Right renal pelvis (tissue), 4 donors: ENCODE data around the gene NGF. TPM values are rescaled to one million over a fixed set of nuclear protein-coding genes. Genes with fewer than 3 reads are reported as not detected.

Source experiments
- DNase-seq, 4 donors: peaks; one replicate each; pipeline ENCODE4 v3.0.0-alpha.2; 2013; ENCODE audit warnings: low read depth in 4 of 4, low spot score in 3 of 4, missing footprints in 1 of 4
- polyA plus RNA-seq, 4 donors: library from polyadenylated mRNA; unstranded; fragments of 120-200 nt; gene quantifications; one replicate each; pipeline ENCODE4 v1.2.1, GENCODE V29; 2013; ENCODE audit not compliant: insufficient read length in 4 of 4

Gene NGF
- polyA plus RNA-seq, 4 donors = 1.7 to 2.9 (median 2.4) TPM

DNA sequence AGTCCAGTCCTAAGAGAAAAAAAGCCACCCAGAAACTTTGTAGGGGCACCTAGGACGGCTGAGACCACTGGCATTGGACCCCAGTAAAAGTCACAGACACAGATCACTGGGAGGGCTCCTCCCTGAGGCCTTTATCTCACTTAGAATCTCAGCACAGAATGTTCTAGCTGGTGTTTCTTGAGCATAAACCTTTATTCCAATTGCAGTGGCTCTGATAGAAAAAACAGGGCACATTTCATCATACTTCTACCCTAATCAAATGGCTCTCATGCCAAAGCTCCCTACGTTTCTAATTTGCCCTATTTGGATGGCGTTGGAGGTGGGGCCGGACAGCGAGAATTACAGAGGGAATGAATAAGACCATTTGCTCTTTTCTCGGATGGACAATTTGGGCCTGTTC is 53.8 kb downstream of the NGF start:
- no peak for DNase-seq

DNA sequence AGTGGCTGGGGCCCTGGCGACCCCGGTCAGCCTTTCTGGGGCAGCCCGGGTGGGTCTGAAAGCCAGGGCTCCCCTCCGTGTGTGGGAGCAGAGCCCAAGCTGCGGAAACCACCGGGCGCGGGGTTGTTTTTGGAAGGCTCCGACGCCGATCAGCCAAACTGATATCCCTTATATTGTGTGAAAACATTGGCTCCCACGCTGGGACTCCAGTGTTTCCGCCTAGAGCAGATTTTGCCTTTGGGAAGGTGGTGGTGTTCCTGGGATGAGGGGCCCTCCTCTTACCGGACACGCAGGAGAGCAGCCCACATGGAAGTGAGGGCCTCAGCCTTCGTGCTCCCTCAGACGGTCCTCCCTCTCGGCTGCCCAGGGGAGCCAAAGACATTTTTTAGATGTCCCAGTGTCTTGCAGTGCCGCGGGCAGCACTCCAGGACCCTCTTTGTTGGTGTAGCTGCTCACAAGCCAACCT is 54.3 kb downstream of the NGF start:
- DNase-seq = no peak

DNA sequence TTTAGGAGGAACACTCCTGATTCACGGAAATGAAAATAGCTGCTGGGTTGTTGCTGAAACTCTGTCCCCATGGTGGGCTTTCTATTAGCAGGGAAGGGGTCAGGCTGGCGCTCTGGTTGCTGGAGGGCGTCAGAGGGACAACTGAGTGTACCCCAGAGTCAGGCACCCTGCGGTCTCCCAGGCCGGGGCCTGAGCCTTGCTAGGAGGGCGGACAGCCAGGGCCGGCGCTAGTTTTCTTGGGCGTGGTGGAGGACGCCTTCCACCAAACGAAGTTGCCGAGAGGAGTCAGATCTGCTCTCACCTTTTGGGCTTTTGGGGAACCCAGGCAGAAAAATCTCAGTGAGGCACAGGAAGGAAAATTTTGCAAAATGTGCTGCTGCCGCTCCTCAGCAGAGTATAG is 54.8 kb downstream of the NGF start:
- DNase-seq = no peak

DNA sequence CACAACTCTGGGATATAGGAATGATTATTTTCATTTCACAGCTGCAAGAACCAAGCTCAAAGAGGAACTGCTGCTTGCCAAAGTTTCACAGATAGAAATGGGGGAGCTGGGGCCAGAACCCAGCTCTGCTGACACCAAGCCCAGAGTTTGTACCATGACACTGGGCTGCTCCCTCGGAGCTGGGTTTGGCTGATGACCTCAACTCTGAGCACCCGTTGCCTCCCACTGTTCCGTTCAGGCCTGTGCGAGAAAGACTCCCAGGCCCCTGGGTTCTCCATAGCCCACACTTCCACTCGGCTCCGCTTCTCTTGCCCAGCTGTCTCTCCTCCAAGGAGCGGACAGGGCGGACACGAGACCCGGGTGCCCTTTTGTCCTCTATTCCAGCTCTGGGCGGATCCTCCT is 55.2 kb downstream of the NGF start:
- no peak for DNase-seq

DNA sequence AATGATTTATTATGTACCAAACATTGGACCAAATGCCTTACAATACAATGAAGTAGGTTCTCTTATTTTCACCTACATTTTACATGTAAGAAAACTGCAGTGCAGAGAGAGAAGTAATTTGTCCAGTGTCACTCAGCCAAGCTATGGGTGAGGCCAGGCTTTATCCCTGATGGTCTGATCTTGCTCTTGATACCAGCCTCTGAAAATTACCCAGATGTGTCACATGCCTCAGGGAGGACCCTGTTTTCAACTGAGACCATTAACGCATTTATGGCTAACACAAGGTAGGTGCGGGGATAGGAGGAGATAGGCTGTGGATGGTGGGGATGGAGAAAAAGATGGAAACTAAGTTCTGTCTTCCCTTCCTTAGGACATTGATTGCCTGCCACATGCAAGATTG is 56.9 kb downstream of the NGF start:
- no peak for DNase-seq

DNA sequence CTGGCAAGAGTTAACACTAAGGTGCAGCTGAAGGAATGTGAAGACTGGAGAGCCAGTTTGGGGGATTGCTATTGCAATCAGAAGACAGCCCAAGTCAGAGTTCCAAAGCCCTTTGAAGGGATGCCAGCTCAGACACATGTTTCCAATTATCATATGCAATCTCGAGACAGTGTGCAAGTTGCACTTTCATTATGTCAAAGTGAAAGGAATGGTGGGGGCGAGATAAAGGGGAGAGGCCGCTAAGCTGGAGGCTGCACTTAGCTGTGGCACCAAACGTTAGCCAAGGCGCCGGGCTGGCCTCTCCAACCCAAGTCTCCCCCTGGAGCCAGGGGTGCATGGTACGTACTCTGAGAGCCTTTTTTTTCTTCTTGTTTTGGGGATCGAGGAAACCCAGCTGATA is 58.0 kb downstream of the NGF start:
- DNase-seq = no peak

- DNase-seq = peak in 1 of 4 donors; percentile 52
Observed at GRCh38 chr1:115278211-115278610, 59.8 kb downstream of the NGF start.

GRCh38 chr1:115277276-115277675 is 60.8 kb downstream of the NGF start:
- DNase-seq = no peak

DNA sequence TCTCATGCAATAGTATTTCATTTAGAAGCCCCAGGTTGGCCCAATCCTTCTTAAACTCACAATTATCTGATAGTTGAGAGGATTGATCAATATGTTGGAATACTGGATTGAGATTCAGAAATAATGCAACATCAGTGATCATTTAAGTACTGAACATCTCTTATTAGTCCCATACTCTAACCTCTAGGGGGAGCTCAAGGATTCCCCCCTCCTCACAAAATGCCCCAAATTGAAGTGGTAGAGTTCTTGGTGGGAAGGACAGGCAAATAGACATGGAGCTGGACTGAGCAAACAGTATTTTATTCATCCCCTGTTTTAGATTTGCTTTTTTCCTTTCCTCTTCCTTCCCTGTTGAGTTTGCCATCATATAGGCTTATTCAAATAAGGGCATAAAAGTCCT is 62.8 kb downstream of the NGF start:
- no peak for DNase-seq

DNA sequence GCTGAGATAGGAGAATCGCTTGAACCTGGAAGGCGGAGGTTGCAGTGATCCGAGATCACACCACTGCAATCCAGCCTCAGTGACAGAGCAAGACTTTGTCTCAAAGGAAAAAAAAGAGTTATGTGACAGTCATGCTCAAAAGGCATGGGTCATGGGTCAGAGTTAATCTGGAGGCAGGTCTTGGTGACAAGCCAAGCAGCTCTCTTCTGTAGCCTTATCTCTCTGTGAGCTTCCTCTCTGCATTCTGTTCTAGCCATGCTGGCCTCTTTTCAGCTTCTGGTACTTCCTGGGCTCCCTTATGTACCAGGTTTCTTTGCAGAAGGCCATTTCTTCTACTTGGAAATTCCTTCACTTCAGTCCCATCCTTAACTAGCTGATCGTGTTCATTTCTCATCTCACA is 63.6 kb downstream of the NGF start:
- DNase-seq = no peak

GRCh38 chr1:115266729-115267421 is 71.2 kb downstream of the NGF start:
- peak in 1 of 4 donors; percentile 61 for DNase-seq

- no peak for DNase-seq
Observed at GRCh38 chr1:115265099-115265498, 73.0 kb downstream of the NGF start.

DNA sequence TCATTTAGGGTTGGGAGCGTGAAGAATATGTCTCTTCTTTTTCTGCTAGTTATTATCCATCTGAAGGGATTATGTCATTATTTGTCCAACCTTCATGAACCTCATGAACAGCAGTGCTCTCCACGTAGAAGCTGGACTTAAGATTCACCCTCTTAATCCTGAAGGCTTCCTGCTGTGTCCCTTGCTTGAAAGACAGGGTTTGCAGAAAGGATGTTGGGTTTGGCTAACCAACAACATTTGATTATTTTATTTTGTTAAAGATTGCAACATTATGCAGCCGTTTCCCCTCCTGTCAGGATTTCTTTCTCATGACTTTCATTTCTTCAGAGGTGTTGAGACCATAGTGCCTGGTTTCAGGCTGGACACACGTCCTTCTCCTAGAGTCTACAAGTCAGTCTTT is 75.2 kb downstream of the NGF start:
- DNase-seq = no peak

GRCh38 chr1:115261496-115261895 is 76.6 kb downstream of the NGF start:
- no peak for DNase-seq

- DNase-seq = no peak
Observed at GRCh38 chr1:115258302-115258866, 79.7 kb downstream of the NGF start.

DNA sequence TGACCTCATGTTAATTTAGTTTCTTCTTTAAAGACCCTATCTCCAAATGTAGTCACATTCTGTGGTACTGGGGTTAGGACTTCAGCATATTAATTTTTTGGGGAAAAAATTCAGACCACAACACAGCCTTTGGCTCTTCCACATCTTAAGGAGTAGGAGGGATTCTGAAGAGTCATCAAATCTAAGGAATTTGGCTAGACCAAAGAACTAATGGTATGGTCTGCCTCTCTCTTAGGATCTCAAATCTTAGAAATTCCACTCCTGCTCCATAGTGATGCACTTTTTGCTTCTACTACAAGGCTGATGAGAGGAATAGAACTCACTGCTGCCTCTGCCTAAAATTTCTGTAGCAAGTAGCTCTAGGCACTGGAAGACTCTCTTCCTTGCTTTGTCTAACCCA is 80.5 kb downstream of the NGF start:
- DNase-seq = no peak

DNA sequence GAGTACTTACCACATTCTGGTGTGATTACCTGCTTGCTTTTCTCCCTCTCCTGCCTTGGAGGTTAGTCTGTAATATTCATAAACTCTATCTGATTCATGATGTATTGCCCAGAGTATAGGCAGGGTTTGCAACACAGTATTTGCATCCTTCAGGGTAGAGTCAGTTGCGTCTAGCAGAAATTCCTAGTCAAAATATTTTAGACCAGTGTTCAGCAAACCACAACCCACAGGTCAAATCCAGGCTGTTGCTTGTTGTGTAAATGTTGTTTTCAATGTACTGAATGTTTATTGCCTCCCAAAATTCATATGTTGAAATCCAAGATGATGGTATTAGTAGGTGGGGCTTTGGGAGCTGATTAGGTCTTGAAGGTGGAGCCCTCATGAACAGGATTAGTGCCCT is 82.9 kb downstream of the NGF start:
- no peak for DNase-seq

DNA sequence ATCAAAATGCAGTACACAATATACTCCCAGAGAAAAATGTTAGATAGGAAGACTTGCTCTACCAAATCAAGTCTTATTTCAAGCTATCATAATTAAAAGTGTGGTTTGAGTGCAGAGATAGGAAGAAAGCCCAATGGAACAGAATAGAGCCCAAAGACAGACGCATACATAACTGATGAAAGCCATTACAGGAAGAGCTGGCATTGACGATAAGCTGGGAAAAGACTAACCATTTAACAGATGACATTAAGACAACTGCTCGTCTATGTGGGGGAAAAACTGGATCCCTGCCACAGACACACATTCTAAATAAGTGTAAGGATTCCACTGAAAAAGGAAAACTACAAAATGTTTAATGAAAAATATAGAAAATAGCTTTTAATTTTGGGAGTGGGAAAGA is 85.5 kb downstream of the NGF start:
- DNase-seq = no peak

DNA sequence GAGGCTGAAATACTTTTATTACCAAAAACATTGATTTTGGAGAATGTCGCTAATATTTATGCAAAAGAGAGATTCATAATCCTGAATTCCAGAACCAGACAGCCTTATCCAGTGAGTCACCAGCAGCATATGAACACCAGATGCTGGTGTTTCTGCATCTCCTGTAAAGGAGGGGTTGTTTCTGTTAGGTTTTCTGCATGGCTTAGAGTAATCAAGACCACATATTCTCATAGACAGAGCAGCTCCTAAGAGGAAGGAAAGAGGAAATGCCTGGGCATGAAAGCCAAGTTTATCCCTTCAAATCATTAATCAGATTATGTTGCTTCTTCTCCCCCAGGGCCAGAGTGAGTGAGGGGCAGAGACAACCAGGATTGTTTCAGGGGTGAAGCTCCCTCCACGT is 86.2 kb downstream of the NGF start:
- DNase-seq = no peak

- DNase-seq = no peak
Observed at GRCh38 chr1:115251340-115251748, 86.7 kb downstream of the NGF start.

DNA sequence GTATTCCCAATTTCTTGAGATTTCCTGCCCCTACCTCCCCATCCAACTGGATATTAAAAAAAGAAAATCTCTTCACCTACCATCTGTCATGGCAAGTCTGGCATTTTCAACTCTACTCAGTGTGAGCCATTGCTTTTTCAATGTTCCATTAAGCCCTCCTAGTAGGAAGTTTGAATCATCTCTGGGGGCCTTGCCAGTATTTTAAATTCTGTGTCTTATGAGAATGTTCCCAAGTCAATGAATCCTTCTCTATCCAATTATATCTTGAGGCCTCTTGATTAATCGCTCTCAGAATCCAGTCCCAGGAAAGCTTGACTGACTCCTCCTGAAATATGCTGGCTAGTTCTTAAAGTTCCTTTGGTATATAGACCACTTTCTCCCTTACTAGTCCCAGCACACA is 91.5 kb downstream of the NGF start:
- DNase-seq = no peak

GRCh38 chr1:115245227-115245626 is 92.8 kb downstream of the NGF start:
- no peak for DNase-seq

DNA sequence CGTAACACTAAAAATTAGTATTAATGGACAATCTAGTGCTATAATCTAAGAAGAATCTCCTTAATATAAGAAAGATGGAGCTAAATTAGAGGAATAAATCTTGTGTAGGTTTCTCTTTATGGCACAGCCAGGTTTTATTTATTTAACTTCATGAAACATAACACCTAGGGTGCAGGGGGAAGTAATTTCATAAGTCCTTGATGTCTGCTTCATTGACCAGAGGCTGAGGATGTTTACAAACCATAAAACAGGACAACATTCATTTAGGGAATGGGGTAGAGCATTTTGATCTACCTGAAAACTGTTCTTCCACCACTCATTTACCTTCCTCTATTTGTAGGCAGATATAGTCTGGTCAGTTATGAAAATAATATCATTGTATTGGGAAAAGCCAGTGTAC is 95.5 kb downstream of the NGF start:
- no peak for DNase-seq
